GM12878 (cell line): ENCODE results near the gene RAP1B. TPM values are rescaled to one million over a fixed set of nuclear protein-coding genes. Genes with fewer than 3 reads are reported as not detected.

Source experiments
- ATAC-seq: fragments of 200-7000 bp; cut with Tn5 transposase; 3 replicates; pipeline ENCODE4 v1.9.1; 2020; ENCODE audit warnings: mild to moderate bottlenecking, moderate library complexity
- BruUV-seq: library from RNA; stranded (reverse); fragments of 400-500 nt; replicated peaks from 2 replicates; lab custom pipeline; 2021; lab: Mats Ljungman, UMichigan
- CTCF ChIA-PET: fragments of 300-600 bp; sonication (Branson Sonifier 250); formaldehyde crosslinking; extraction: SDS; loops from one replicate; lab custom pipeline; 2021; ENCODE audit warnings: inconsistent platforms; lab: Yijun Ruan, JAX
- POLR2A ChIA-PET: fragments of 350-600 bp; formaldehyde crosslinking; extraction: SDS; loops from one replicate; lab custom pipeline; 2021; ENCODE audit warnings: inconsistent platforms; lab: Charles Lee
- RAD21 ChIA-PET: fragments of 300-600 bp; sonication (Branson Sonifier 250); formaldehyde crosslinking; loops from one replicate; lab custom pipeline; 2023; ENCODE audit warnings: antibody characterized with exemption; ENCODE audit not compliant: unreplicated experiment; lab: Charles Lee
- SMC1A ChIA-PET: fragments of 300-600 bp; sonication (Branson Sonifier 250); formaldehyde crosslinking; loops from one replicate; lab custom pipeline; 2023; ENCODE audit not compliant: unreplicated experiment, uncharacterized antibody; lab: Charles Lee
- DNase-seq: peaks from one replicate; pipeline ENCODE4 v3.0.0-alpha.2; 2011; ENCODE audit warnings: low read depth, low spot score
- FAIRE-seq: peaks from 3 replicates; lab custom pipeline; 2011; peaks lifted over from hg19 to GRCh38; lab: Jason Lieb, UNC
- H2AFZ ChIP-seq: 2 replicates; pipeline ENCODE4 v1.6.0; 2011; ENCODE audit warnings: low read depth, low read length, control low read depth; ENCODE audit not compliant: control insufficient read depth
- H3K27ac ChIP-seq: 2 replicates; pipeline ENCODE4 v1.5.1; 2011; ENCODE audit warnings: control low read depth; ENCODE audit not compliant: control insufficient read depth, insufficient read depth
- H3K27me3 ChIP-seq, 2 experiments: replicated peaks in 1 of 2; 2 replicates each; pipeline versions ENCODE4 v1.6.0 to v1.6.1; 2011; ENCODE audit warnings: low read length in 1 of 2; ENCODE audit not compliant: control insufficient read depth in 2 of 2, insufficient read depth in 2 of 2
- H3K36me3 ChIP-seq, 2 experiments: 2 replicates each; pipeline ENCODE4 v1.5.1; 2011; ENCODE audit warnings: low read length in 1 of 2; ENCODE audit not compliant: control insufficient read depth in 2 of 2, insufficient read depth in 2 of 2
- H3K4me1 ChIP-seq: 2 replicates; pipeline ENCODE4 v1.6.1; 2011; ENCODE audit warnings: mild to moderate bottlenecking, low read length, moderate library complexity, mixed read lengths; ENCODE audit not compliant: control insufficient read depth, insufficient read depth
- H3K4me2 ChIP-seq: 2 replicates; pipeline ENCODE4 v1.6.0; 2011; ENCODE audit warnings: control low read depth; ENCODE audit not compliant: control insufficient read depth, insufficient read depth
- H3K4me3 ChIP-seq: fragments of 200-600 bp; sonication (generic); 2 replicates; pipeline ENCODE4 v1.5.1; 2016
- H3K79me2 ChIP-seq: 2 replicates; pipeline ENCODE4 v1.6.0; 2011; ENCODE audit warnings: low read length; ENCODE audit not compliant: control insufficient read depth, insufficient read depth
- H3K9ac ChIP-seq: 2 replicates; pipeline ENCODE4 v1.8.0; 2011; ENCODE audit warnings: low read length, control low read depth, mixed read lengths; ENCODE audit not compliant: control insufficient read depth, insufficient read depth
- H3K9me3 ChIP-seq: replicated peaks from 3 replicates; pipeline ENCODE4 v1.5.1; 2011; ENCODE audit warnings: mild to moderate bottlenecking, low read length; ENCODE audit not compliant: control insufficient read depth, insufficient read depth
- H4K20me1 ChIP-seq: 2 replicates; pipeline ENCODE4 v1.6.0; 2011; ENCODE audit not compliant: control insufficient read depth, insufficient read depth
- CREM ChIP-seq: IDR thresholded peaks from 2 replicates; pipeline ENCODE4 v1.6.1; 2014; ENCODE audit warnings: antibody characterized with exemption, low read depth
- ESRRA ChIP-seq: IDR thresholded peaks from 2 replicates; pipeline ENCODE4 v1.6.1; 2012; ENCODE audit warnings: mild to moderate bottlenecking, low read length, improper control_type of control experiment
- IKZF1 ChIP-seq: fragments of 450-650 bp; conservative IDR thresholded peaks from 2 replicates; pipeline ENCODE4 v1.6.1; 2017; ENCODE audit warnings: antibody characterized with exemption, mild to moderate bottlenecking
- JUND ChIP-seq: IDR thresholded peaks from 2 replicates; pipeline ENCODE4 v1.6.1; 2012; ENCODE audit warnings: low read depth, mild to moderate bottlenecking, low read length, improper control_type of control experiment, moderate library complexity
- KAT2A ChIP-seq: conservative IDR thresholded peaks from 2 replicates; pipeline ENCODE4 v1.6.1; 2011; ENCODE audit warnings: low read depth, low read length; ENCODE audit not compliant: control insufficient read depth
- KDM1A ChIP-seq: fragments of 200-600 bp; sonication (generic); IDR thresholded peaks from 2 replicates; pipeline ENCODE4 v1.6.1; 2016; ENCODE audit warnings: borderline replicate concordance
- POLR2AphosphoS5 ChIP-seq: IDR thresholded peaks from 2 replicates; pipeline ENCODE4 v1.6.1; 2011; ENCODE audit warnings: mild to moderate bottlenecking, low read length, inconsistent platforms
- STAT1 ChIP-seq: fragments of 450-650 bp; conservative IDR thresholded peaks from 2 replicates; pipeline ENCODE4 v1.6.1; 2014; ENCODE audit warnings: antibody characterized with exemption, mild to moderate bottlenecking
- TARDBP ChIP-seq: IDR thresholded peaks from 2 replicates; pipeline ENCODE4 v1.6.1; 2016; ENCODE audit warnings: borderline replicate concordance
- WRNIP1 ChIP-seq: IDR thresholded peaks from 2 replicates; pipeline ENCODE4 v1.6.1; 2011; ENCODE audit warnings: low read depth, low read length, improper control_type of control experiment, borderline replicate concordance
- WGBS: methylation state at CpG from one replicate; pipeline ENCODE4 v1.1.6; 2016; ENCODE audit warnings: low lambda C conversion rate; ENCODE audit not compliant: insufficient replicate concordance, insufficient coverage; ENCODE audit errors: missing lambda C conversion rate; 5-methylcytosine and 5-hydroxymethylcytosine counted together
- in situ Hi-C: fragments of 300-500 bp; cut with MboI; formaldehyde crosslinking; loops from 9 replicates; pipeline ENCODE4 v1.14.3; 2018; ENCODE audit warnings: mixed read lengths
- intact Hi-C: fragments of 100-400 bp; cut with micrococcal nuclease; formaldehyde crosslinking; loops from one replicate; pipeline ENCODE4 v1.14.2; 2022; ENCODE audit not compliant: unreplicated experiment
- polyA plus RNA-seq, 11 experiments: library from polyadenylated mRNA; depleted of rRNA in 4 of 11; unstranded in 6 of 11; stranded (reverse) in 5 of 11; fragments of >200 nt; fragmentation: Nextera tagmentation in 4 of 11; fragmentation: Illumina TruSeq in 1 of 11; extraction: Ambion mirVana in 4 of 11; extraction: Trizol in 1 of 11; gene quantifications; 1 replicate in 1 of 11; 2 replicates in 10 of 11; pipeline versions ENCODE4 v1.2.1 to v1.2.3, GENCODE V29; 2011 to 2016; ENCODE audit warnings: inconsistent platforms in 2 of 11, missing spikeins in 2 of 11, low read depth in 1 of 11
- total RNA-seq, 4 experiments: library from RNA; depleted of rRNA in 3 of 4; stranded (reverse); fragments of >200 nt in 3 of 4; fragmentation: Illumina TruSeq in 1 of 4; extraction: Trizol in 1 of 4; gene quantifications; 2 replicates each; pipeline versions ENCODE4 v1.2.1 to v1.2.3, GENCODE V29; 2013 to 2021
- TF ChIP-seq, protein P1 (sequence below), 3 experiments: IDR thresholded peaks in 2 of 3; conservative IDR thresholded peaks in 1 of 3; 2 replicates each; pipeline ENCODE4 v1.5.1; 2011; ENCODE audit warnings: low read depth in 3 of 3, low read length in 3 of 3, mild to moderate bottlenecking in 3 of 3, control low read depth in 2 of 3, moderate library complexity in 2 of 3, inconsistent platforms in 1 of 3, mixed read lengths in 1 of 3; ENCODE audit not compliant: control insufficient read depth in 2 of 3, insufficient read depth in 1 of 3; ENCODE audit errors: extremely low read depth in 1 of 3
- TF ChIP-seq, protein P2 (sequence below): fragments of 450-650 bp; IDR thresholded peaks from 2 replicates; pipeline ENCODE4 v1.6.1; 2017; ENCODE audit warnings: mild to moderate bottlenecking
- TF ChIP-seq, protein P3 (sequence below): fragments of 450-650 bp; IDR thresholded peaks from 2 replicates; pipeline ENCODE4 v1.6.1; 2017; ENCODE audit warnings: low read depth, mild to moderate bottlenecking, moderate library complexity
- TF ChIP-seq, protein P4 (sequence below): IDR thresholded peaks from 2 replicates; pipeline ENCODE4 v1.6.1; 2011; ENCODE audit warnings: borderline replicate concordance, low read depth, mild to moderate bottlenecking, moderate library complexity, mixed read lengths, low read length; ENCODE audit not compliant: insufficient read depth; ENCODE audit errors: extremely low read length

Gene RAP1B
- total and polyA plus RNA-seq, 10 of the 15 experiments (the other 5 are each of a cell fraction or from before 2014, with no cell fraction given): 88.9 to 219 (median 127) TPM

DNA sequence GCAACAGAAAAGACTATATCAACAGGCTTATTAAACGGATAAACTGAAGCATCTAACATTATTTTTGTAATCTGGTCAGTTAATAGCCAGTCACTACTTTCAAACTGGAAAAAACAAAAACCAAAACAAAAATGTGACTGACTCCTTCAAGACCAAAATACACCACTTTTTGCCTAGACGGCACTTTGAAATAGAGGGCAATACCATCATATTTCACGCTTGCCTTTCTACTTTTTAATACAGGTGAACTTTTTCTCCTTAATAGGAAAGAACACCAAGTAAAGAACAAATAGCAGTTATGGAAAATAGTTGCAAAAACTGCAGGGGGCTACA is 75.5 kb downstream of the RAP1B start (continued):
- TF ChIP-seq, protein P1, sequence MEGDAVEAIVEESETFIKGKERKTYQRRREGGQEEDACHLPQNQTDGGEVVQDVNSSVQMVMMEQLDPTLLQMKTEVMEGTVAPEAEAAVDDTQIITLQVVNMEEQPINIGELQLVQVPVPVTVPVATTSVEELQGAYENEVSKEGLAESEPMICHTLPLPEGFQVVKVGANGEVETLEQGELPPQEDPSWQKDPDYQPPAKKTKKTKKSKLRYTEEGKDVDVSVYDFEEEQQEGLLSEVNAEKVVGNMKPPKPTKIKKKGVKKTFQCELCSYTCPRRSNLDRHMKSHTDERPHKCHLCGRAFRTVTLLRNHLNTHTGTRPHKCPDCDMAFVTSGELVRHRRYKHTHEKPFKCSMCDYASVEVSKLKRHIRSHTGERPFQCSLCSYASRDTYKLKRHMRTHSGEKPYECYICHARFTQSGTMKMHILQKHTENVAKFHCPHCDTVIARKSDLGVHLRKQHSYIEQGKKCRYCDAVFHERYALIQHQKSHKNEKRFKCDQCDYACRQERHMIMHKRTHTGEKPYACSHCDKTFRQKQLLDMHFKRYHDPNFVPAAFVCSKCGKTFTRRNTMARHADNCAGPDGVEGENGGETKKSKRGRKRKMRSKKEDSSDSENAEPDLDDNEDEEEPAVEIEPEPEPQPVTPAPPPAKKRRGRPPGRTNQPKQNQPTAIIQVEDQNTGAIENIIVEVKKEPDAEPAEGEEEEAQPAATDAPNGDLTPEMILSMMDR (IDR thresholded peaks at IDR 0.05 in 2 of 3, conservative IDR thresholded peaks at IDR 0.05 in 1 of 3; ENCODE audit: control insufficient read depth in 2 of 3, extremely low read depth in 1 of 3, insufficient read depth in 1 of 3, low read depth in 3 of 3, low read length in 3 of 3): no peak
- TF ChIP-seq WRNIP1: no peak
- TF ChIP-seq, protein P2, sequence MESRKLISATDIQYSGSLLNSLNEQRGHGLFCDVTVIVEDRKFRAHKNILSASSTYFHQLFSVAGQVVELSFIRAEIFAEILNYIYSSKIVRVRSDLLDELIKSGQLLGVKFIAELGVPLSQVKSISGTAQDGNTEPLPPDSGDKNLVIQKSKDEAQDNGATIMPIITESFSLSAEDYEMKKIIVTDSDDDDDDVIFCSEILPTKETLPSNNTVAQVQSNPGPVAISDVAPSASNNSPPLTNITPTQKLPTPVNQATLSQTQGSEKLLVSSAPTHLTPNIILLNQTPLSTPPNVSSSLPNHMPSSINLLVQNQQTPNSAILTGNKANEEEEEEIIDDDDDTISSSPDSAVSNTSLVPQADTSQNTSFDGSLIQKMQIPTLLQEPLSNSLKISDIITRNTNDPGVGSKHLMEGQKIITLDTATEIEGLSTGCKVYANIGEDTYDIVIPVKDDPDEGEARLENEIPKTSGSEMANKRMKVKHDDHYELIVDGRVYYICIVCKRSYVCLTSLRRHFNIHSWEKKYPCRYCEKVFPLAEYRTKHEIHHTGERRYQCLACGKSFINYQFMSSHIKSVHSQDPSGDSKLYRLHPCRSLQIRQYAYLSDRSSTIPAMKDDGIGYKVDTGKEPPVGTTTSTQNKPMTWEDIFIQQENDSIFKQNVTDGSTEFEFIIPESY: no peak
- no peak for TF ChIP-seq IKZF1
- TF ChIP-seq TARDBP: no peak

DNA sequence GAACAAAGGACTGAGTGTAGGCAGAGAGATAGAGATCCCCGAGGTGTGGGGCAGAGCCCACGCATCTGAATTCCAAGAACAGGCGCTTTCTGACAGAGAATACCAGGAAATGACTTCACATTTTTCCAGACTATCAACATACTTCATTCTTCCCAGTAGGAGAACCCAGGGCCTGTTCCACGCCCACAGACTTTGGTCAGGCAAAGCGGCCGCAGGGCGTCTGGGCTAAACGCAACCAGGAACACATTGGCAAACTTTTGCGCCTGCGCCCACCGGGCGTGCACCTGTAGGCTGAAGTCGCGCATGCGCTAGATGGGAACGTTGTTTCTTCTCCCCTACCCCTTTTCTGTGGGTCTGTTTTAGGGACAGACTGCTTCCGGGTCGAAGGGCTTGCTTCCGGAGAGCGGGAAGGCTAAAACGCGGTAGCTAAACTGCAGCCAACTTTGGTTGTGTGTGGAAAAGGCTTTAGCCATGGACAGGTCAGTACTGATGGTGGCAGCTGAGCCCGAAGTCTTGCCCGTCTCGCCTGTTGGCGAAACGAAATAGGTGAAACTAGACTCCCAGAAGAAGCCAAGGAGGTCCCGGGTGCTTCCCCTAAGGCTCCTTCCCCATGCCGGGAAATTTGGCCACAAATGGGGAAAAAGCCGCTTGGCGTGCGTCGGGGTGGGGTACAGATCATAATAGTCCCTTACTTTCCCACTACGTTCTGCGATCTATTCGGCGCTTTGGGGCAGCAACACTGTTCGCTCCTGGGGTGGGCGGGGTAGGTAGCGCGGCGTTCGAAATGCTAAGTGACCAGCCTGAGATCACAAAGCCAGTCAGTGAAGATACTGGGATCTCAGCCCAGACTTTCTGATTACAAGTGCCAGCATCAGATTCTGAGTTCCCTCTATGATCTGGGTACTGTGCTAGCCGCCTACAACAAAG is 76.2 kb downstream of the RAP1B start, which contains the start of gene NUP107:
TSS of gene NUP107 (plus strand) at position 384 of the 927 bp plus-strand sequence. CDS start at position 472, 88 bp downstream.
- H3K27ac ChIP-seq: peak within 1 kb of the TSS; percentile 83
- peak within 1 kb of the TSS; percentile 91 for H3K4me3 ChIP-seq
- TSS peak; percentile 73 for BruUV-seq
- peak within 1 kb of the TSS; percentile 91 for H2AFZ ChIP-seq
- FAIRE-seq: peak; percentile 88
- WGBS: under 1% methylated on average over 44 of the region's 44 CpGs
- H3K9me3 ChIP-seq: no peaks in the 10 kb centered on the region
- peak; percentile 97 for ATAC-seq
- H3K4me2 ChIP-seq: peak within 1 kb of the TSS; percentile 92
- in situ Hi-C loops: no loop called here
- peak; percentile 95 for DNase-seq
- ChIA-PET CTCF (interaction anchor here (0.8 to 3.6 kb wide), 4 partner anchors 19 to 353 kb away, joined by 3 to 16 read pairs (median 4); no protein-coding TSS in a partner anchor), RAD21 (interaction anchor here (0.6 to 1.4 kb wide), 5 partner anchors 59 to 280 kb away, joined by 3 to 7 read pairs (median 4); partner anchors contain the start of gene SLC35E3), POLR2A (interaction anchor here (0.5 to 1.3 kb wide), 3 partner anchors 33 to 49 kb away, joined by 3 to 4 read pairs (median 3); no protein-coding TSS in a partner anchor), SMC1A (interaction anchor here (0.8 to 3.1 kb wide), 5 partner anchors 52 to 370 kb away, joined by 3 to 20 read pairs (median 3); no protein-coding TSS in a partner anchor)
- H3K36me3 ChIP-seq: peaks cover 0 to 2% of the 10 kb centered on the region in 2 experiments; a peak in 2 of 4 replicates
- peak within 1 kb of the TSS; percentile 91 for H3K9ac ChIP-seq
- H3K27me3 ChIP-seq: no peaks in the 10 kb centered on the region
- intact Hi-C loops: loop anchor here (2.0 to 5.0 kb wide), 3 partner anchors 120 to 354 kb away; partner anchors contain the start of genes MDM1 and MDM2
- H3K79me2 ChIP-seq: peaks cover 35% of the 10 kb centered on the region
- no peaks in the 10 kb centered on the region for H4K20me1 ChIP-seq
- H3K4me1 ChIP-seq: peaks cover 9% of the 10 kb centered on the region
- no peak for TF ChIP-seq JUND
- TF ChIP-seq, protein P3, sequence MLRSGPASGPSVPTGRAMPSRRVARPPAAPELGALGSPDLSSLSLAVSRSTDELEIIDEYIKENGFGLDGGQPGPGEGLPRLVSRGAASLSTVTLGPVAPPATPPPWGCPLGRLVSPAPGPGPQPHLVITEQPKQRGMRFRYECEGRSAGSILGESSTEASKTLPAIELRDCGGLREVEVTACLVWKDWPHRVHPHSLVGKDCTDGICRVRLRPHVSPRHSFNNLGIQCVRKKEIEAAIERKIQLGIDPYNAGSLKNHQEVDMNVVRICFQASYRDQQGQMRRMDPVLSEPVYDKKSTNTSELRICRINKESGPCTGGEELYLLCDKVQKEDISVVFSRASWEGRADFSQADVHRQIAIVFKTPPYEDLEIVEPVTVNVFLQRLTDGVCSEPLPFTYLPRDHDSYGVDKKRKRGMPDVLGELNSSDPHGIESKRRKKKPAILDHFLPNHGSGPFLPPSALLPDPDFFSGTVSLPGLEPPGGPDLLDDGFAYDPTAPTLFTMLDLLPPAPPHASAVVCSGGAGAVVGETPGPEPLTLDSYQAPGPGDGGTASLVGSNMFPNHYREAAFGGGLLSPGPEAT: peak; percentile 99
- peak; percentile 67; the same call in 1 of the 2 replicates for TF ChIP-seq CREM
- TF ChIP-seq KAT2A: no peak
- peak; percentile 99 for TF ChIP-seq STAT1
- TF ChIP-seq, protein P4, sequence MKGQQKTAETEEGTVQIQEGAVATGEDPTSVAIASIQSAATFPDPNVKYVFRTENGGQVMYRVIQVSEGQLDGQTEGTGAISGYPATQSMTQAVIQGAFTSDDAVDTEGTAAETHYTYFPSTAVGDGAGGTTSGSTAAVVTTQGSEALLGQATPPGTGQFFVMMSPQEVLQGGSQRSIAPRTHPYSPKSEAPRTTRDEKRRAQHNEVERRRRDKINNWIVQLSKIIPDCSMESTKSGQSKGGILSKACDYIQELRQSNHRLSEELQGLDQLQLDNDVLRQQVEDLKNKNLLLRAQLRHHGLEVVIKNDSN: no peak
- TF ChIP-seq POLR2AphosphoS5: peak; percentile 96
- no peak for TF ChIP-seq ESRRA
- TF ChIP-seq KDM1A: no peak
